WTC11 (cell line): ENCODE results near the gene SHF.

Source experiments
- CTCF ChIP-seq: fragments of 200-600 bp; IDR thresholded peaks from 2 replicates; pipeline ENCODE4 v1.8.0; 2022; ENCODE audit warnings: antibody characterized with exemption
- ETV6 ChIP-seq: sonication (generic); formaldehyde crosslinking; IDR thresholded peaks from 2 replicates; pipeline ENCODE4 v1.8.1; 2022; ENCODE audit warnings: mild to moderate bottlenecking, missing genetic modification reagents
- JUN ChIP-seq: sonication (generic); formaldehyde crosslinking; IDR thresholded peaks from 2 replicates; pipeline ENCODE4 v1.8.0; 2023; ENCODE audit warnings: mild to moderate bottlenecking, missing genetic modification reagents
- MAX ChIP-seq: sonication (generic); formaldehyde crosslinking; IDR thresholded peaks from 2 replicates; pipeline ENCODE4 v1.8.0; 2022; ENCODE audit warnings: mild to moderate bottlenecking, missing genetic modification reagents
- NFYB ChIP-seq: sonication (generic); formaldehyde crosslinking; conservative IDR thresholded peaks from 2 replicates; pipeline ENCODE4 v1.8.0; 2022; ENCODE audit warnings: low read depth, missing genetic modification reagents
- NR2C2 ChIP-seq: sonication (generic); formaldehyde crosslinking; IDR thresholded peaks from 2 replicates; pipeline ENCODE4 v1.8.0; 2022; ENCODE audit warnings: mild to moderate bottlenecking, missing genetic modification reagents
- NR3C1 ChIP-seq: sonication (generic); formaldehyde crosslinking; conservative IDR thresholded peaks from 2 replicates; pipeline ENCODE4 v1.8.1; 2023; ENCODE audit warnings: low read depth, mild to moderate bottlenecking, missing genetic modification reagents
- SP1 ChIP-seq: sonication (generic); formaldehyde crosslinking; conservative IDR thresholded peaks from 2 replicates; pipeline ENCODE4 v1.8.1; 2022; ENCODE audit warnings: missing genetic modification reagents
- TEAD1 ChIP-seq: sonication (generic); formaldehyde crosslinking; IDR thresholded peaks from 2 replicates; pipeline ENCODE4 v1.8.0; 2022; ENCODE audit warnings: mild to moderate bottlenecking, missing genetic modification reagents
- TEAD4 ChIP-seq: sonication (generic); formaldehyde crosslinking; IDR thresholded peaks from 2 replicates; pipeline ENCODE4 v1.8.0; 2022; ENCODE audit warnings: mild to moderate bottlenecking, missing genetic modification reagents
- ZBTB21 ChIP-seq: sonication (generic); formaldehyde crosslinking; IDR thresholded peaks from 2 replicates; pipeline ENCODE4 v1.8.1; 2023; ENCODE audit warnings: mild to moderate bottlenecking, missing genetic modification reagents, borderline replicate concordance

- TF ChIP-seq NR2C2 (no peak), CTCF (peak; percentile 53), TEAD4 (no peak), NR3C1 (no peak), TEAD1 (no peak), ETV6 (CRISPR knock-in tag) (peak; percentile 21; the same call in 1 of the 2 replicates), ZBTB21 (CRISPR knock-in tag) (no peak), NFYB (no peak), JUN (no peak), SP1 (CRISPR knock-in tag) (no peak; the same call in 1 of the 2 replicates), MAX (CRISPR knock-in tag) (no peak)
These were observed 20.7 kb downstream of the SHF start for GRCh38 chr15:45166834-45167630.
